ENCODE results near the gene GSE1. TPM values are rescaled to one million over a fixed set of nuclear protein-coding genes. Genes with fewer than 3 reads are reported as not detected.

GSE1 gene
- total and polyA plus RNA-seq, 9 of the 15 experiments (the other 6 are each of a cell fraction or from before 2014, with no cell fraction given), result 12.2 to 244 (median 57.9) TPM

DNA sequence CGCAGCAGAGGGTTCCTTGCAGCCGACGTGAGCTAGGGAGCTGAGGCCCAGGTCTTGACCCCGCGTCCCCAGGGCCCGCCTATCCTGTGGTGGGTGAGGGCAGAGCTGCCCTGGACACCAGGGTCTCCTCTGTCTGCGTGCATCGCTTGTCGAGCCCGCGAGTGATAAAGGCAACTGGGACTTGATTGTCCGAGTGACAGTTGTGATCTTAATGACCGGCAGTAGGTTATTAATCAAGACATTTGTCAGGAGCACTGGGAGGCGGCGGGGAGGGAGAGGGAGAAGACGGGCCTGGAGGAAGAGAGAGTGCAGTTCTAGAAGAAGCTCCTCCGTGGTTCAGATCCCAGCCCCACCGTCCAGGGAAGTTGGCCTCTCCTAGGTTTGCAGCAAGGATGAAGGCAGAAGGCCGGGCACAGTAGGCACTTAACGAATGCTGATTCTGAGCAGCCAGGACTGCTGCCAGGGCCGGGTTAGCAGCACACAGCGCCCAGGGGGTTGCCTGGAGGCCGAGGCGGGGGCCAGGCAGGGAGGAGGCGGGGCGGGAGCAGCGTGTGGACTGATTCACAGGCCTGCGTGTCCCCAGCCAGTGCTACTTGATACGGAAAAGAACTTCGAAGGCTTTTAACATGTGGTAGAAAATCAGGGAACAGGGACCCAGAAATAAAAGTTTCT, 11.3 kb upstream of the GSE1 start (continued):
- TF ChIP-seq MEIS2 (IDR thresholded peaks at IDR 0.05; ENCODE audit: partially characterized antibody) (peak; percentile 98), SMAD4 (CRISPR knock-in tag; conservative IDR thresholded peaks at IDR 0.05) (peak; percentile 55), ZNF583 (CRISPR knock-in tag; IDR thresholded peaks at IDR 0.05) (no peak), ZNF263 (CRISPR knock-in tag; IDR thresholded peaks at IDR 0.05; ENCODE audit: borderline replicate concordance) (peak; percentile 83), PKNOX1 (IDR thresholded peaks at IDR 0.05) (peak; percentile 95), ZNF830 (CRISPR knock-in tag; IDR thresholded peaks at IDR 0.05) (no peak), POLR2H (tag; IDR thresholded peaks at IDR 0.05; ENCODE audit: low read depth) (peak; percentile 50; the same call in 1 of the 2 replicates), ZNF76 (CRISPR knock-in tag; IDR thresholded peaks at IDR 0.05; ENCODE audit: borderline replicate concordance) (peak; percentile 28; the same call in 1 of the 2 replicates), NONO (IDR thresholded peaks at IDR 0.05; ENCODE audit: low read depth in 2 of 2, low read length in 1 of 2) (0 out of 4 replicates have a peak, but pooled peaks of 1 of the 2 experiments have one; percentile 21), HDAC2 (IDR thresholded peaks at IDR 0.05) (0 out of 2 replicates have a peak, but pooled peaks have one; percentile 29), SOX6 (IDR thresholded peaks at IDR 0.05) (peak; percentile 16; the same call in 1 of the 2 replicates), ELF4 (CRISPR knock-in tag; IDR thresholded peaks at IDR 0.05) (0 out of 2 replicates have a peak, but pooled peaks have one; percentile 9), GATAD2B (IDR thresholded peaks at IDR 0.05; ENCODE audit: borderline replicate concordance) (0 out of 2 replicates have a peak, but pooled peaks have one; percentile 26), DIDO1 (tag; IDR thresholded peaks at IDR 0.05; ENCODE audit: low read depth) (no peak), RHOXF2B (CRISPR knock-in tag; conservative IDR thresholded peaks at IDR 0.05) (no peak), MYNN (IDR thresholded peaks at IDR 0.05) (peak; percentile 67), MYNN (CRISPR knock-in tag; IDR thresholded peaks at IDR 0.05) (no peak), DMBX1 (CRISPR knock-in tag; IDR thresholded peaks at IDR 0.05; ENCODE audit: borderline replicate concordance) (peak; percentile 65; the same call in 1 of the 2 replicates)
- TF ChIP-seq, protein P1, sequence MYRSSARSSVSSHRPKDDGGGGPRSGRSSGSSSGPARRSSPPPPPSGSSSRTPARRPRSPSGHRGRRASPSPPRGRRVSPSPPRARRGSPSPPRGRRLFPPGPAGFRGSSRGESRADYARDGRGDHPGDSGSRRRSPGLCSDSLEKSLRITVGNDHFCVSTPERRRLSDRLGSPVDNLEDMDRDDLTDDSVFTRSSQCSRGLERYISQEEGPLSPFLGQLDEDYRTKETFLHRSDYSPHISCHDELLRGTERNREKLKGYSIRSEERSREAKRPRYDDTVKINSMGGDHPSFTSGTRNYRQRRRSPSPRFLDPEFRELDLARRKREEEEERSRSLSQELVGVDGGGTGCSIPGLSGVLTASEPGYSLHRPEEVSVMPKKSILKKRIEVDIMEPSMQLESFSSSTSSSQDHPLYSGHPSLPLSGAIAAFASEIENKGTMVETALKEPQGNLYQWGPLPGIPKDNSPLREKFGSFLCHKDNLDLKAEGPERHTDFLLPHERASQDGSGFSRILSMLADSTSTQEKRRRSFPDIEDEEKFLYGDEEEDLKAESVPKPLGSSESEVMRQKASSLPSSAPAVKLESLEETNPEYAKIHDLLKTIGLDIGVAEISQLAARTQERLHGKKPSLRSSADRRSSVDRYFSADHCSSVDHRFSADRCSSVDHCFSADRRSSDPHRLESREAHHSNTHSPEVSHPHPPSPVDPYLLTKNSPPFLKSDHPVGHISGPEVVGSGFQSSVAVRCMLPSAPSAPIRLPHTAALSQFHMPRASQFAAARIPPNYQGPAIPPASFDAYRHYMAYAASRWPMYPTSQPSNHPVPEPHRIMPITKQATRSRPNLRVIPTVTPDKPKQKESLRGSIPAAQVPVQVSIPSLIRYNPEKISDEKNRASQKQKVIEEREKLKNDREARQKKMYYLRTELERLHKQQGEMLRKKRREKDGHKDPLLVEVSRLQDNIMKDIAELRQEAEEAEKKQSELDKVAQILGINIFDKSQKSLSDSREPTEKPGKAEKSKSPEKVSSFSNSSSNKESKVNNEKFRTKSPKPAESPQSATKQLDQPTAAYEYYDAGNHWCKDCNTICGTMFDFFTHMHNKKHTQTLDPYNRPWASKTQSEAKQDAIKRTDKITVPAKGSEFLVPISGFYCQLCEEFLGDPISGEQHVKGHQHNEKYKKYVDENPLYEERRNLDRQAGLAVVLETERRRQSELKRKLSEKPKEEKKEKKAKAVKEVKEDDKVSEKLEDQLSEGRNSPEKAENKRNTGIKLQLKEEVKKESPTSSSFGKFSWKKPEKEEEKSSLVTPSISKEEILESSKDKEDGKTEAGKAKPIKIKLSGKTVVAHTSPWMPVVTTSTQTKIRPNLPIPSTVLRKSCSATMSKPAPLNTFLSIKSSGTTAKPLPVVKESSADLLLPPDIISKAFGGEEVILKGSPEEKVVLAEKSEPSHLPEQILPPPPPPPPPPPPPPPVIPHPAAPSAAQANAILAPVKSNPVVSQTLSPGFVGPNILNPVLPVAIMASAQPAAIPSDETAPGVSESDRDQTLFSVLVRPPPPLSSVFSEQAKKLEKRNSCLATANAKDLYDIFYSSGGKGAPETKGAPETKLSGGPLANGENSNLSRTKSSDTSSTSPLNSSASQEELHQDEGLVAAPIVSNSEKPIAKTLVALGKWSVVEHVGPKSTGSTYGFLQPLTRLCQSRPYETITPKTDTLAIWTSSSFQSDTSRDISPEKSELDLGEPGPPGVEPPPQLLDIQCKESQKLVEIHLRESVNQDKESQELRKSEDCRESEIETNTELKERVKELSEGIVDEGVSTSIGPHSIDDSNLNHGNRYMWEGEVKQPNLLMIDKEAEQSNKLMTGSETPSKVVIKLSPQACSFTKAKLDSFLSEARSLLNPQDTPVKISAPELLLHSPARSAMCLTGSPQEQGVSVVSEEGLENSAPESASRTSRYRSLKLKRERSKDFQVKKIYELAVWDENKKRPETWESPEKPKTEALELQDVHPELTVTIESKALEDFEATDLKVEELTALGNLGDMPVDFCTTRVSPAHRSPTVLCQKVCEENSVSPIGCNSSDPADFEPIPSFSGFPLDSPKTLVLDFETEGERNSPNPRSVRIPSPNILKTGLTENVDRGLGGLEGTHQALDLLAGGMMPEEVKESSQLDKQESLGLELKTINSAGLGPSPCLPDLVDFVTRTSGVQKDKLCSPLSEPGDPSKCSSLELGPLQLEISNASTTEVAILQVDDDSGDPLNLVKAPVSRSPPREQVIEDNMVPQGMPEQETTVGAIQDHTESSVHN (IDR thresholded peaks at IDR 0.05; ENCODE audit: borderline replicate concordance in 1 of 2, low read depth in 1 of 2), result no peak
